ENCODE data around the gene CMTM3.

Gene CMTM3

GRCh38 chr16:66649167-66649566, 44.7 kb downstream of the CMTM3 start:
- no peak overlapping the region for H3K9ac ChIP-seq
- TF ChIP-seq Cebpa-rat (IDR thresholded peaks at IDR 0.05), result no peak
- H3K36me3 ChIP-seq, result no peaks in the 10 kb centered on the region
- H3K4me3 ChIP-seq, result no peak overlapping the region
- no peaks in the 10 kb centered on the region for H3K9me3 ChIP-seq (replicated peaks in 1 of 11)
- no peak overlapping the region for H3K27ac ChIP-seq
- H3K4me2 ChIP-seq, result no peak overlapping the region
- no peaks in the 10 kb centered on the region for H4K20me1 ChIP-seq
- no peaks in the 10 kb centered on the region for H3K27me3 ChIP-seq
- H3K4me1 ChIP-seq, result peaks cover 22 to 31% (median 28%) of the 10 kb centered on the region in 10 experiments

DNA sequence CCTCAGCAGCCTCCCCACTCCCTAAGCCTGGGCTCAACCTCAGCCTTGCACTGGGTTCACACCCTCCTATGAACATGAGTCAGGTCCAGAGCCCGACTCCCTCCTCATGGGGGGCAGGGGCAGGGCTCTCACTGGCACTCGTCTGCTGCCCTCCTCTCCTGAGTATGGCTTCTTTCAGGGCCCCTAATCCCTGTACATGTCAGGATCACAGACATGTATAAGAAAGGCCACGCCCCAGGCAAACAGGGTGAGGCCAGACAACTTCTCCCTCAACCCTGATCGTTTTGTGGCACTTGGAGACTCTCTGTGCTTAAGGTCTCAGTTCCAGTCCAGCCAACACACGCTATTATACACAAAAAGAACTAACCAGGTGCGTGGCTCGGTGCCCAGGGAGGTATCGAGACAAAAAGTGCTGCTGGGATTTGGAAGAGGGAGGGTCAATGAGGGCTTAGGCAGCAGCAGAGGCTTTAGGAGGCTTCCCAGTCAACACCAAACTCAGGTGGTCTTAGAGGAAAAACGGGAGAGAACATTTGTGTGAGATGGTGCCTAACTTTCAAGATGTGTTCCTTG, 45.2 kb downstream of the CMTM3 start:
- Histone ChIP-seq H3K9ac (no peak overlapping the region), H3K27ac (no peak overlapping the region), H3K27me3 (no peaks in the 10 kb centered on the region), H3K4me2 (no peak overlapping the region), H3K4me1 (peaks cover 22 to 35% (median 30%) of the 10 kb centered on the region in 10 experiments), H4K20me1 (no peaks in the 10 kb centered on the region), H3K9me3 (replicated peaks in 1 of 11) (no peaks in the 10 kb centered on the region), H3K36me3 (no peaks in the 10 kb centered on the region), H3K4me3 (no peak overlapping the region)
- no peak for TF ChIP-seq Cebpa-rat (IDR thresholded peaks at IDR 0.05)

- Histone ChIP-seq H3K9ac (no peak overlapping the region), H3K9me3 (replicated peaks in 1 of 11) (no peaks in the 10 kb centered on the region), H3K27ac (no peak overlapping the region), H3K4me2 (peak overlapping the region; percentile 24 to 72 (median 51); a peak in 18 of 22 replicates), H3K36me3 (no peaks in the 10 kb centered on the region), H4K20me1 (no peaks in the 10 kb centered on the region), H3K4me3 (no peak overlapping the region), H3K27me3 (no peaks in the 10 kb centered on the region), H3K4me1 (peaks cover 22 to 35% (median 30%) of the 10 kb centered on the region in 10 experiments)
- TF ChIP-seq Cebpa-rat (IDR thresholded peaks at IDR 0.05), result no peak
These were observed 46.4 kb downstream of the CMTM3 start for GRCh38 chr16:66650707-66651473.

- H3K4me3 ChIP-seq, result no peak overlapping the region
- H3K27me3 ChIP-seq, result no peaks in the 10 kb centered on the region
- peaks cover 22 to 35% (median 30%) of the 10 kb centered on the region in 10 experiments for H3K4me1 ChIP-seq
- peak overlapping the region; percentile 24 to 72 (median 51); a peak in 18 of 22 replicates for H3K4me2 ChIP-seq
- no peak overlapping the region for H3K27ac ChIP-seq
- no peaks in the 10 kb centered on the region for H4K20me1 ChIP-seq
- H3K9me3 ChIP-seq (replicated peaks in 1 of 11), result no peaks in the 10 kb centered on the region
- H3K36me3 ChIP-seq, result no peaks in the 10 kb centered on the region
- no peak overlapping the region for H3K9ac ChIP-seq
- no peak for TF ChIP-seq Cebpa-rat (IDR thresholded peaks at IDR 0.05)
These were observed 46.9 kb downstream of the CMTM3 start for GRCh38 chr16:66651474-66651765.

GRCh38 chr16:66651965-66652364, 47.5 kb downstream of the CMTM3 start:
- no peak overlapping the region for H3K27ac ChIP-seq
- H3K4me3 ChIP-seq, result no peak overlapping the region
- no peaks in the 10 kb centered on the region for H3K9me3 ChIP-seq (replicated peaks in 1 of 11)
- TF ChIP-seq Cebpa-rat (IDR thresholded peaks at IDR 0.05), result no peak
- H3K27me3 ChIP-seq, result no peaks in the 10 kb centered on the region
- no peaks in the 10 kb centered on the region for H3K36me3 ChIP-seq
- H3K9ac ChIP-seq, result no peak overlapping the region
- no peaks in the 10 kb centered on the region for H4K20me1 ChIP-seq
- peaks cover 22 to 35% (median 30%) of the 10 kb centered on the region in 10 experiments for H3K4me1 ChIP-seq
- peak overlapping the region in 7 of 11 experiments; percentile 6 to 72 (median 55); a peak in 9 of 22 replicates for H3K4me2 ChIP-seq

GRCh38 chr16:66652661-66653360, 48.3 kb downstream of the CMTM3 start:
- H3K4me1 ChIP-seq, result peaks cover 22 to 35% (median 30%) of the 10 kb centered on the region in 10 experiments
- no peak for TF ChIP-seq Cebpa-rat (IDR thresholded peaks at IDR 0.05)
- H3K36me3 ChIP-seq, result no peaks in the 10 kb centered on the region
- peak overlapping the region; percentile 36 to 72 (median 57) for H3K4me2 ChIP-seq
- H3K9me3 ChIP-seq (replicated peaks in 1 of 11), result no peaks in the 10 kb centered on the region
- H3K27ac ChIP-seq, result 0 out of 22 replicates have a peak overlapping the region, but pooled peaks of 1 of the 11 experiments have one; percentile 5
- no peaks in the 10 kb centered on the region for H3K27me3 ChIP-seq
- H3K4me3 ChIP-seq, result no peak overlapping the region
- H4K20me1 ChIP-seq, result no peaks in the 10 kb centered on the region
- H3K9ac ChIP-seq, result no peak overlapping the region

GRCh38 chr16:66653581-66654350, 49.3 kb downstream of the CMTM3 start:
- Histone ChIP-seq H4K20me1 (no peaks in the 10 kb centered on the region), H3K9ac (no peak overlapping the region), H3K36me3 (no peaks in the 10 kb centered on the region), H3K27ac (no peak overlapping the region), H3K4me3 (no peak overlapping the region), H3K4me1 (peaks cover 27 to 41% (median 36%) of the 10 kb centered on the region in 10 experiments), H3K9me3 (replicated peaks in 1 of 11) (no peaks in the 10 kb centered on the region), H3K27me3 (no peaks in the 10 kb centered on the region), H3K4me2 (peak overlapping the region; percentile 36 to 72 (median 57); a peak in 16 of 22 replicates)
- TF ChIP-seq Cebpa-rat (IDR thresholded peaks at IDR 0.05), result peak in 3 of 11 experiments; percentile 9 to 21 (median 12); a peak in 1 of 22 replicates

DNA sequence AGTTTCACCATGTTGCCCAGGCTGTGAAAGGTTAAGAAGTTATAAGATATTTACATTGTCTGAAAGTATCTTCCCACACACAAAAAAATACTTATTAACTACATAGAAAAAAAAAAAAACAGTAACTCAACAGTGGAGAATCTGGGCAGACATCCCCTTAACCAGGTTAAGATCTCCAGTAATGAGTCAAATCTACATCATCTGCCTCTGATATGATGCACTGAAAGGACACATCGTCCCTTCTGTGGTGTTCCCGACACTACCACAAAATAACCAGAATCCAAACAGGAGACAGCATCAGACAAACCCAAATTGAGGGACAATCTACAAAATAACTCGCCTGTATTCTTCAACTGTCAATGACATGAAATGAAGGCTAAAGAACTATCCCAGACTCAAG, 52.0 kb downstream of the CMTM3 start:
- Histone ChIP-seq H3K27ac (no peak overlapping the region), H3K27me3 (no peaks in the 10 kb centered on the region), H3K4me1 (peaks cover 26 to 53% (median 42%) of the 10 kb centered on the region in 10 experiments), H3K36me3 (no peaks in the 10 kb centered on the region), H4K20me1 (no peaks in the 10 kb centered on the region), H3K9me3 (replicated peaks in 1 of 11) (no peaks in the 10 kb centered on the region), H3K4me3 (no peak overlapping the region), H3K9ac (no peak overlapping the region), H3K4me2 (no peak overlapping the region)
- TF ChIP-seq Cebpa-rat (IDR thresholded peaks at IDR 0.05), result no peak

All from BLaER1 treated with 17β-estradiol and CSF1 and Interleukin-3, amounts not matched to agents 10 nM and 100 nM (cell line).